ENCODE results near the gene HCK. TPM values are rescaled to one million over a fixed set of nuclear protein-coding genes. Genes with fewer than 3 reads are reported as not detected.
A peak's percentile ranks its signal among the peaks of the same experiment; 100 is the strongest.

HCK gene
- total RNA-seq, 1 experiment from 2014 or later = 1.3 TPM

- no peak for TF ChIP-seq CTCF (IDR thresholded peaks at IDR 0.05)
- TF ChIP-seq ZBTB43 (CRISPR knock-in tag; IDR thresholded peaks at IDR 0.05) = 0 out of 2 replicates have a peak, but pooled peaks have one; percentile 36
- TF ChIP-seq NFYB (CRISPR knock-in tag; conservative IDR thresholded peaks at IDR 0.05; ENCODE audit: low read depth) = no peak
- TF ChIP-seq HMGA2 (CRISPR knock-in tag; IDR thresholded peaks at IDR 0.05) = no peak
- no peak for TF ChIP-seq CREB1 (CRISPR knock-in tag; IDR thresholded peaks at IDR 0.05)
- 0 out of 2 replicates have a peak, but pooled peaks have one; percentile 44 for TF ChIP-seq AR (CRISPR knock-in tag; IDR thresholded peaks at IDR 0.05)
- TF ChIP-seq NFATC4 (CRISPR knock-in tag; IDR thresholded peaks at IDR 0.05) = no peak
- peak; percentile 83 for TF ChIP-seq ZNF317 (CRISPR knock-in tag; IDR thresholded peaks at IDR 0.05; ENCODE audit: borderline replicate concordance, low read depth)
- no peak for TF ChIP-seq ATF6 (CRISPR knock-in tag; IDR thresholded peaks at IDR 0.05)
These were observed 37.8 kb downstream of the HCK start (continued) for GRCh38 chr20:32089637-32090362.

GRCh38 chr20:32091888-32092346 is 39.9 kb downstream of the HCK start:
- ChIA-PET POLR2A (interaction anchor here (0.7 to 1.5 kb wide), 2 partner anchors 50 to 157 kb away, joined by 3 to 5 read pairs; no protein-coding TSS in a partner anchor), CTCF (interaction anchor here (0.6 to 4.1 kb wide), 36 partner anchors 11 to 275 kb away, joined by 3 to 46 read pairs (median 6); partner anchors contain the start of gene PDRG1)
- peak; percentile 62 for ATAC-seq
- peak; percentile 91 for DNase-seq (ENCODE audit: low spot score)
- Mint-ChIP-seq H3K27ac (no peak overlapping the region), H3K9me3 (peaks cover 10% of the 10 kb centered on the region), H3K27me3 (ENCODE audit: low read depth) (peaks cover 6% of the 10 kb centered on the region; the same call in 1 of the 2 replicates), H3K4me1 (peaks cover 33% of the 10 kb centered on the region), H3K36me3 (peaks cover 4% of the 10 kb centered on the region; the same call in 1 of the 2 replicates), H3K4me3 (no peak overlapping the region)
- TF ChIP-seq PRRX2 (CRISPR knock-in tag; IDR thresholded peaks at IDR 0.05) (no peak), HMGXB4 (CRISPR knock-in tag; IDR thresholded peaks at IDR 0.05) (0 out of 2 replicates have a peak, but pooled peaks have one; percentile 26), CREB1 (CRISPR knock-in tag; IDR thresholded peaks at IDR 0.05) (no peak), GABPB1 (CRISPR knock-in tag; IDR thresholded peaks at IDR 0.05) (peak; percentile 75; the same call in 1 of the 2 replicates), ATF3 (CRISPR knock-in tag; conservative IDR thresholded peaks at IDR 0.05) (no peak), CTCF (IDR thresholded peaks at IDR 0.05) (peak; percentile 82), ARID4B (CRISPR knock-in tag; IDR thresholded peaks at IDR 0.05; ENCODE audit: borderline replicate concordance) (no peak)

All from WTC11 (cell line).